SU-DHL-6 (cell line): ENCODE data around the gene CLIC1.

Source experiments
- EZH2phosphoT487 ChIP-seq: fragments of 200-600 bp; sonication (generic), shearing (Covaris generic); conservative IDR thresholded peaks from 2 replicates; pipeline ENCODE4 v1.6.1; 2018; ENCODE audit warnings: mild to moderate bottlenecking, antibody characterized with exemption, low read length, moderate library complexity, mixed read lengths
- TF ChIP-seq, protein P1 (sequence below): fragments of 200-600 bp; sonication (generic); IDR thresholded peaks from one replicate; pipeline ENCODE4 v1.5.1; 2017; ENCODE audit warnings: antibody characterized with exemption, mild to moderate bottlenecking, low read length, moderate library complexity; ENCODE audit not compliant: insufficient read depth, poor library complexity, severe bottlenecking

DNA sequence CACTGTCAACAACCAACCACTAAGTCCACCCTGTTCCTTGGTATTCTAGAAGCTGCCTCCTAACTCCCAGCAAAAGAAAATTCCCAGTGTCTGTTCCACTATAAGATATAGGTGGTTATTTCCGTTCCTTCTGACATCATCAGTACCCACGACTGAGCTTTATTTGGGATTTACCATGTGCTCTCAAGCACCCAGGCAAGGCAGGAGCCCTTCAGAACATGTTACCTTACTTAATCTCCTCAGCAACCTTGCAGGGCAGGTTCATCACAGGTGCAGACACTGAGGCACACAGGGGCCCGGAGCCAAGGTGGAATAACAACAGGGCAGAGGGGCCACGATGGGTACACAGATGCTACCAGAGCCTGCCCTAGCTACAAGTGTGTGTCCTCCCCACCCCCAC, 44.0 kb downstream of the CLIC1 start:
- TF ChIP-seq, protein P1, sequence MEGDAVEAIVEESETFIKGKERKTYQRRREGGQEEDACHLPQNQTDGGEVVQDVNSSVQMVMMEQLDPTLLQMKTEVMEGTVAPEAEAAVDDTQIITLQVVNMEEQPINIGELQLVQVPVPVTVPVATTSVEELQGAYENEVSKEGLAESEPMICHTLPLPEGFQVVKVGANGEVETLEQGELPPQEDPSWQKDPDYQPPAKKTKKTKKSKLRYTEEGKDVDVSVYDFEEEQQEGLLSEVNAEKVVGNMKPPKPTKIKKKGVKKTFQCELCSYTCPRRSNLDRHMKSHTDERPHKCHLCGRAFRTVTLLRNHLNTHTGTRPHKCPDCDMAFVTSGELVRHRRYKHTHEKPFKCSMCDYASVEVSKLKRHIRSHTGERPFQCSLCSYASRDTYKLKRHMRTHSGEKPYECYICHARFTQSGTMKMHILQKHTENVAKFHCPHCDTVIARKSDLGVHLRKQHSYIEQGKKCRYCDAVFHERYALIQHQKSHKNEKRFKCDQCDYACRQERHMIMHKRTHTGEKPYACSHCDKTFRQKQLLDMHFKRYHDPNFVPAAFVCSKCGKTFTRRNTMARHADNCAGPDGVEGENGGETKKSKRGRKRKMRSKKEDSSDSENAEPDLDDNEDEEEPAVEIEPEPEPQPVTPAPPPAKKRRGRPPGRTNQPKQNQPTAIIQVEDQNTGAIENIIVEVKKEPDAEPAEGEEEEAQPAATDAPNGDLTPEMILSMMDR = no peak
- TF ChIP-seq EZH2phosphoT487 = no peak
